ENCODE measurements around the gene TUBA4B. TPM values are rescaled to one million over a fixed set of nuclear protein-coding genes. Genes with fewer than 3 reads are reported as not detected.

Gene TUBA4B
- total RNA-seq, 4 donors from 2014 or later: not detected

DNA sequence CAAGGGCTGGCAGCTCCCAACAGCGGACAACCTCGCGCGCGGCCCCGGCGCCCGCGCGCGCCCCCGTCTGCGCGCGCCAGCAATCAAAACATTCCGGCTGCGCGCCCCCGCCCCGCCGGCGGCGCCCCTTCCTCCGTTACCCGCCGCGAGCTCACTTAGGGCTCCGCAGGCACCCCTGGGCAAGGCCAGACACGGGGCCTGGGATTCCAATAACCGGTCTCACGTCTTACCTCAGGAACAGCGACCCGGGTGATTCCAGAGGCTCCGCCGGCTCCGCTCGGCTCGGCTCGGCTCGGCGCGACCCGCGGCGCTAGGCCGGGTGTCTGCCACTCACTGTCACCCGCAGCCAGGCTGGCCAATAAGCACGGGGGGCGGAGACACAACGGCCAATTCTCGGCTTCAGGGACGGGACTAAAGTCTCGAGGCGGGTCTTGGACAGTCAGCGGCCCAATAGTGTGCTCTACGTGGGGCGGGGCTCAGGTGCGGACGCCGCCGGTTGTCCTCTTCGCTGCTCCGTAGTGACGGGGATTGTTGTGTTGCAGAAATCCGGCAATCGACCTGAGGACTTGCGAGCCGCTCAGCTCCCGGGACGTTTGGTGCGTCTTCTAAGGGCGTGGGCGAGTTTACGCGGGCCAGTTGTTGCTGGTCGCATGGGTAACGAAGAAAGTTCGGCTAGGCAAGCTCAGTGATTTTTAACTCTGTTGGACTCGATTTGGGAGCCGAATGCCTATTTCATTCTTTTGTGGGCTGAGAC lies 23.6 kb upstream of the TUBA4B start, which contains the start of the genes ANKZF1 and ATG9A:
ANKZF1 (plus strand) TSS at position 502 of the 754 bp plus-strand sequence. CDS start 452 bp downstream, outside the sequence.
ATG9A (minus strand) TSS at position 332 of the 754 bp plus-strand sequence. CDS start 1,612 bp downstream, outside the sequence.
- DNase-seq (peak; percentile 99 to 100), ATAC-seq (peak; percentile 96 to 98)
- Histone ChIP-seq H3K4me3 (peak within 1 kb of the TSS; percentile 73 to 95 (median 90)), H3K27ac (peak within 1 kb of the TSS; percentile 85 to 99 (median 90)), H3K9me3 (no peaks in the 10 kb centered on the region), H3K27me3 (no peaks in the 10 kb centered on the region), H3K4me1 (peaks cover 22 to 27% of the 10 kb centered on the region in 2 donors), H3K36me3 (peaks cover 2 to 59% of the 10 kb centered on the region in 2 donors)
- TF ChIP-seq POLR2A (IDR thresholded peaks at IDR 0.05): peak; percentile 93 to 95
- TF ChIP-seq, protein P1, sequence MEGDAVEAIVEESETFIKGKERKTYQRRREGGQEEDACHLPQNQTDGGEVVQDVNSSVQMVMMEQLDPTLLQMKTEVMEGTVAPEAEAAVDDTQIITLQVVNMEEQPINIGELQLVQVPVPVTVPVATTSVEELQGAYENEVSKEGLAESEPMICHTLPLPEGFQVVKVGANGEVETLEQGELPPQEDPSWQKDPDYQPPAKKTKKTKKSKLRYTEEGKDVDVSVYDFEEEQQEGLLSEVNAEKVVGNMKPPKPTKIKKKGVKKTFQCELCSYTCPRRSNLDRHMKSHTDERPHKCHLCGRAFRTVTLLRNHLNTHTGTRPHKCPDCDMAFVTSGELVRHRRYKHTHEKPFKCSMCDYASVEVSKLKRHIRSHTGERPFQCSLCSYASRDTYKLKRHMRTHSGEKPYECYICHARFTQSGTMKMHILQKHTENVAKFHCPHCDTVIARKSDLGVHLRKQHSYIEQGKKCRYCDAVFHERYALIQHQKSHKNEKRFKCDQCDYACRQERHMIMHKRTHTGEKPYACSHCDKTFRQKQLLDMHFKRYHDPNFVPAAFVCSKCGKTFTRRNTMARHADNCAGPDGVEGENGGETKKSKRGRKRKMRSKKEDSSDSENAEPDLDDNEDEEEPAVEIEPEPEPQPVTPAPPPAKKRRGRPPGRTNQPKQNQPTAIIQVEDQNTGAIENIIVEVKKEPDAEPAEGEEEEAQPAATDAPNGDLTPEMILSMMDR (IDR thresholded peaks at IDR 0.05 in 4 of 5, conservative IDR thresholded peaks at IDR 0.05 in 1 of 5): peak in 1 of 5 experiments; percentile 17
- intact Hi-C loops (cut with DNase I; ENCODE audit: low total_unique reads): loop anchor here (1.0 to 5.0 kb wide), 7 partner anchors 10 to 268 kb away; partner anchors contain the start of genes DNAJB2, GLB1L, GMPPA and NHEJ1
- in situ Hi-C loops (cut with MboI; ENCODE audit: low sequenced_read_pairs in 4 of 4): no loop called here

DNA sequence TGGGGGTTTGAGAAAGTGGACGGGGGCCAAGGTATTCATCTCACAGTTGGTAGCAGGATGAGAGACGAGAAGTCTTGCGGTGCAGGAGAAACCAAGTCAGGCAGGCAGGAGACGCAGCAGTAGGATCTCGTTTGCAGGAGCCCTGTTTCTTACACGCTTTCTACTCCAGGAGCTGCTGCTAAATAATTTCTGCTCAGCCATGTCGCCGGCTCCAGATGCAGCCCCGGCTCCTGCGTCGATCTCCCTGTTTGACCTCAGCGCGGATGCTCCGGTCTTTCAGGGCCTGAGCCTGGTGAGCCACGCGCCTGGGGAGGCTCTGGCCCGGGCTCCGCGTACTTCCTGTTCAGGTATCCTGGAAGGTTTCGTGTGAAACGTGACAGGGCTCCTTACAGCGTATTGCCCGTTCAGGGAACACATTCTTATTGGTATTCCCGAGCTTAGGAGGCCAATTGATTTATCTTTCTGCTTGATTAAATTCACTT lies 22.9 kb upstream of the TUBA4B start:
- no peak for TF ChIP-seq POLR2A (IDR thresholded peaks at IDR 0.05)
- TF ChIP-seq, protein P1 (IDR thresholded peaks at IDR 0.05 in 4 of 5, conservative IDR thresholded peaks at IDR 0.05 in 1 of 5): no peak
- peak overlapping the region; percentile 73 to 92 (median 82) for H3K4me3 ChIP-seq
- intact Hi-C loops (cut with DNase I; ENCODE audit: low total_unique reads) (no loop called here), in situ Hi-C loops (cut with MboI; ENCODE audit: low sequenced_read_pairs in 4 of 4) (no loop called here)
- no peaks in the 10 kb centered on the region for H3K27me3 ChIP-seq
- DNase-seq (peak in 1 of 2 donors; percentile 52), ATAC-seq (peak; percentile 21 to 26)
- H3K27ac ChIP-seq: peak overlapping the region; percentile 85 to 99 (median 90)
- H3K4me1 ChIP-seq: peaks cover 22 to 27% of the 10 kb centered on the region in 2 donors
- no peaks in the 10 kb centered on the region for H3K9me3 ChIP-seq
- H3K36me3 ChIP-seq: peaks cover 0 to 59% of the 10 kb centered on the region in 2 donors

DNA sequence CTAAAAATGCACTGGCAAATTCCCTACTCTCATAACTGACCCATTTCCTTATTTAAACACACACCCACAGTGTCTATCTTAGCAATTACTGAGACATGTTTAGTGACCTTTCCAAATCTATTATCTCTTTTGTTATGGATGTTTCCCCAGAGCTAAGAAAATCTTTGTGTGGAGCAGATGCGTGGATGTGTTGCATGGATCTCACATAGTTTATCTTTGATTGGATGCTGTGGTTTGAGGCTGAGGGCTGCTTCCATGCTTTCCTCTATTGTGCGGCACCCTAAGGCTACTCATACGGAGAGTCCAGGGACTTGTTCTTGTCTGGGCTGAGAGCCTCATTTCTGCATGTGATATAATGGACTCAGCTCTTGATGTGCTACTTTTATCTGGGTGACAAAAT lies 18.7 kb upstream of the TUBA4B start:
- DNase-seq (no peak), ATAC-seq (no peak)
- Histone ChIP-seq H3K4me3 (no peak overlapping the region), H3K27me3 (no peaks in the 10 kb centered on the region), H3K36me3 (peaks cover 0 to 66% of the 10 kb centered on the region in 2 donors), H3K4me1 (peaks cover 10 to 12% of the 10 kb centered on the region in 2 donors), H3K9me3 (no peaks in the 10 kb centered on the region), H3K27ac (no peak overlapping the region)
- no peak for TF ChIP-seq POLR2A (IDR thresholded peaks at IDR 0.05)
- TF ChIP-seq, protein P1 (IDR thresholded peaks at IDR 0.05 in 4 of 5, conservative IDR thresholded peaks at IDR 0.05 in 1 of 5): no peak
- intact Hi-C loops (cut with DNase I; ENCODE audit: low total_unique reads) (no loop called here), in situ Hi-C loops (cut with MboI; ENCODE audit: low sequenced_read_pairs in 4 of 4) (no loop called here)

DNA sequence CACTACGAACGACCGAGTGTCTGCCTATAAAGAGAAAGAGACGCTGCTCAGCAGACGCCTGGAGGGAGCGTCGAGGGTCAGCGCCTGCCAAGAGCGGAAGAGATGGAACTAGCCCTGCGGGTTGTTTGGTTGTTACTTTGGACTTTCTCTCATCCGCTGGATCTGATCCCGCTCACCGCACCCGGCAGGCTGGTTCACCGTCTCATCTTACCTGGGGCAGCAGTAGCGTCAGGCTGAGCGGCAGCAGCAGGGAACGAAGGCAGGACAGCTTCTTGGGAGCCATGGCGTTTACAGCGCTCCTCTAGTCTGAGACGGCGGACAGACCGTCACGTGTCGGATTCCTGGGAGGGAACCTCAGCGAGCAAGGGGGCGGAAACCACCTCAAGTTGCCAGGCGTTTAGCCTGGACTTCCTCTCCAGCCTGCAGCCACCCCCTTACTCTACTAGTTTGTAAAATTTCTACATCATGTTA lies 9.7 kb upstream of the TUBA4B start:
- H3K36me3 ChIP-seq: peaks cover 0 to under 1% of the 10 kb centered on the region in 2 donors
- ATAC-seq (no peak), DNase-seq (no peak)
- TF ChIP-seq POLR2A (IDR thresholded peaks at IDR 0.05): no peak
- TF ChIP-seq, protein P1 (IDR thresholded peaks at IDR 0.05 in 4 of 5, conservative IDR thresholded peaks at IDR 0.05 in 1 of 5): no peak
- no peaks in the 10 kb centered on the region for H3K27me3 ChIP-seq
- no peak overlapping the region for H3K27ac ChIP-seq
- H3K4me3 ChIP-seq: no peak overlapping the region
- in situ Hi-C loops (cut with MboI; ENCODE audit: low sequenced_read_pairs in 4 of 4) (no loop called here), intact Hi-C loops (cut with DNase I; ENCODE audit: low total_unique reads) (no loop called here)
- H3K4me1 ChIP-seq: peaks cover 26 to 27% of the 10 kb centered on the region in 2 donors
- no peaks in the 10 kb centered on the region for H3K9me3 ChIP-seq
